Brain microvascular endothelial cell (primary cell): ENCODE measurements around the gene MAGEL2.
"Not testable (repeated sequence)": the region's sequence is repeated elsewhere in the genome, so short reads cannot be mapped to it uniquely, and the experiment has no call there.

Experiments
- DNase-seq: peaks from one replicate; pipeline ENCODE4 v3.0.0-alpha.2; 2020
- H3K27ac ChIP-seq: fragments of 250-450 bp; sonication (Bioruptor Pico); 2 replicates; pipeline ENCODE4 v1.5.1; 2020; ENCODE audit warnings: mild to moderate bottlenecking, moderate library complexity
- H3K27me3 ChIP-seq: fragments of 250-450 bp; sonication (Bioruptor Pico); replicated peaks from 2 replicates; pipeline ENCODE4 v1.5.1; 2020; ENCODE audit warnings: mild to moderate bottlenecking
- H3K36me3 ChIP-seq: fragments of 250-450 bp; sonication (Bioruptor Pico); replicated peaks from 2 replicates; pipeline ENCODE4 v1.5.1; 2020; ENCODE audit warnings: mild to moderate bottlenecking
- H3K4me3 ChIP-seq: 2 replicates; pipeline ENCODE4 v1.5.1; 2011; ENCODE audit warnings: low read depth, mild to moderate bottlenecking, control low read depth, low read length, moderate library complexity
- CTCF ChIP-seq: IDR thresholded peaks from 2 replicates; pipeline ENCODE4 v1.5.1; 2011; ENCODE audit warnings: low read depth, mild to moderate bottlenecking, moderate library complexity, low read length, control low read depth, inconsistent platforms; ENCODE audit errors: missing control alignments
- in situ Hi-C: cut with HindIII; loops from 2 replicates; pipeline ENCODE4 v1.10.0; 2017; ENCODE audit warnings: low sequenced_read_pairs, low pct_ligation_motif_present

Gene MAGEL2

GRCh38 chr15:23602124-23602523, 45.5 kb downstream of the MAGEL2 start:
- no peak overlapping the region for H3K27ac ChIP-seq
- no peak for TF ChIP-seq CTCF
- H3K36me3 ChIP-seq = no peaks in the 10 kb centered on the region
- H3K27me3 ChIP-seq = no peaks in the 10 kb centered on the region
- no peak for DNase-seq
- no peak overlapping the region for H3K4me3 ChIP-seq
- in situ Hi-C loops = no loop called here

- in situ Hi-C loops = no loop called here
- no peak for DNase-seq
Measured at GRCh38 chr15:23599053-23599452, 48.6 kb downstream of the MAGEL2 start.

GRCh38 chr15:23597278-23597677, 50.4 kb downstream of the MAGEL2 start:
- DNase-seq, H3K27ac ChIP-seq, H3K27me3 ChIP-seq, H3K4me3 ChIP-seq, H3K36me3 ChIP-seq, in situ Hi-C loops: not testable (repeated sequence)

More at GRCh38 chr15:23599053-23599452, 48.6 kb downstream of the MAGEL2 start:
- Histone ChIP-seq H3K27me3 (no peaks in the 10 kb centered on the region), H3K36me3 (no peaks in the 10 kb centered on the region), H3K27ac (no peak overlapping the region), H3K4me3 (no peak overlapping the region)
- no peak for TF ChIP-seq CTCF

- in situ Hi-C loops = no loop called here
- TF ChIP-seq CTCF = no peak
- H3K36me3 ChIP-seq = no peaks in the 10 kb centered on the region
- DNase-seq = no peak
- H3K27me3 ChIP-seq = no peaks in the 10 kb centered on the region
- no peak overlapping the region for H3K4me3 ChIP-seq
- no peak overlapping the region for H3K27ac ChIP-seq
Measured at GRCh38 chr15:23596736-23597135, 50.9 kb downstream of the MAGEL2 start.

GRCh38 chr15:23595368-23595767, 52.3 kb downstream of the MAGEL2 start:
- DNase-seq = no peak
- in situ Hi-C loops = no loop called here
- TF ChIP-seq CTCF = no peak
- H3K4me3 ChIP-seq = no peak overlapping the region
- H3K36me3 ChIP-seq = no peaks in the 10 kb centered on the region
- no peak overlapping the region for H3K27ac ChIP-seq
- H3K27me3 ChIP-seq = no peaks in the 10 kb centered on the region

GRCh38 chr15:23594252-23594770, 53.4 kb downstream of the MAGEL2 start:
- H3K36me3 ChIP-seq = no peaks in the 10 kb centered on the region
- no peak for DNase-seq
- H3K4me3 ChIP-seq = no peak overlapping the region
- no peaks in the 10 kb centered on the region for H3K27me3 ChIP-seq
- no peak overlapping the region for H3K27ac ChIP-seq
- in situ Hi-C loops = no loop called here
- TF ChIP-seq CTCF = no peak
